ENCODE data around the gene CAMK2G. TPM values are rescaled to one million over a fixed set of nuclear protein-coding genes. Genes with fewer than 3 reads are reported as not detected.

Gene CAMK2G
- total and polyA plus RNA-seq, 7 donors: 15.8 to 60.3 (median 50.5) TPM

GRCh38 chr10:73780966-73781365, 93.4 kb downstream of the CAMK2G start:
- H3K27me3 ChIP-seq (ENCODE audit: insufficient read depth in 3 of 3, low read length in 2 of 3): no peaks in the 10 kb centered on the region
- peaks cover 40% of the 10 kb centered on the region for H3K4me1 ChIP-seq
- TF ChIP-seq CTCF (IDR thresholded peaks at IDR 0.05): no peak
- intact Hi-C loops (cut with DNase I): no loop called here
- DNase-seq (no peak), ATAC-seq (no peak)
- 13 to 14% (median 13%) methylated on average over 11 of the region's 11 CpGs for WGBS, 3 donors
- peak overlapping the region; percentile 92 for H3K27ac ChIP-seq
- no peaks in the 10 kb centered on the region for H3K9me3 ChIP-seq
- H3K4me3 ChIP-seq: peak overlapping the region; percentile 85
- peaks cover 6 to 45% of the 10 kb centered on the region in 2 donors for H3K36me3 ChIP-seq (ENCODE audit: insufficient read depth in 1 of 2, low read depth in 1 of 2)

GRCh38 chr10:73780301-73780700, 94.1 kb downstream of the CAMK2G start:
- H3K9me3 ChIP-seq: no peaks in the 10 kb centered on the region

GRCh38 chr10:73779539-73780197, 94.7 kb downstream of the CAMK2G start:
- ATAC-seq (no peak), DNase-seq (no peak)
- H3K9me3 ChIP-seq: no peaks in the 10 kb centered on the region
- WGBS, 3 donors: 70 to 84% (median 77%) methylated on average over 3 of the region's 3 CpGs
- H3K4me3 ChIP-seq: no peak overlapping the region
- H3K4me1 ChIP-seq: peaks cover 47% of the 10 kb centered on the region
- H3K27me3 ChIP-seq (ENCODE audit: insufficient read depth in 3 of 3, low read length in 2 of 3): no peaks in the 10 kb centered on the region
- H3K27ac ChIP-seq: no peak overlapping the region
- peaks cover 8 to 58% of the 10 kb centered on the region in 2 donors for H3K36me3 ChIP-seq (ENCODE audit: insufficient read depth in 1 of 2, low read depth in 1 of 2)
- no peak for TF ChIP-seq CTCF (IDR thresholded peaks at IDR 0.05)
- intact Hi-C loops (cut with DNase I): no loop called here

More at GRCh38 chr10:73780301-73780700, 94.1 kb downstream of the CAMK2G start:
- 59 to 70% (median 62%) methylated on average over 5 of the region's 5 CpGs for WGBS, 3 donors
- no peak for ATAC-seq
- Histone ChIP-seq H3K27me3 (ENCODE audit: insufficient read depth in 3 of 3, low read length in 2 of 3) (no peaks in the 10 kb centered on the region), H3K4me3 (peak overlapping the region; percentile 85), H3K4me1 (peaks cover 44% of the 10 kb centered on the region), H3K36me3 (ENCODE audit: insufficient read depth in 1 of 2, low read depth in 1 of 2) (peaks cover 8 to 52% of the 10 kb centered on the region in 2 donors), H3K27ac (peak overlapping the region; percentile 92)
- no peak for DNase-seq
- no peak for TF ChIP-seq CTCF (IDR thresholded peaks at IDR 0.05)
- intact Hi-C loops (cut with DNase I): no loop called here

- no peak for TF ChIP-seq CTCF (IDR thresholded peaks at IDR 0.05)
- H3K36me3 ChIP-seq (ENCODE audit: insufficient read depth in 1 of 2, low read depth in 1 of 2): peaks cover 8 to 65% of the 10 kb centered on the region in 2 donors
Observed at GRCh38 chr10:73779018-73779417, 95.3 kb downstream of the CAMK2G start.

GRCh38 chr10:73774637-73775036, 99.7 kb downstream of the CAMK2G start:
- no peak for TF ChIP-seq CTCF (IDR thresholded peaks at IDR 0.05)
- no peak for ATAC-seq
- Histone ChIP-seq H3K27me3 (ENCODE audit: insufficient read depth in 3 of 3, low read length in 2 of 3) (no peaks in the 10 kb centered on the region), H3K4me3 (peak overlapping the region; percentile 84), H3K36me3 (ENCODE audit: insufficient read depth in 1 of 2, low read depth in 1 of 2) (peaks cover 8 to 77% of the 10 kb centered on the region in 2 donors), H3K4me1 (peaks cover 33% of the 10 kb centered on the region), H3K27ac (no peak overlapping the region), H3K9me3 (no peaks in the 10 kb centered on the region)
- no peak for DNase-seq
- 26 to 36% (median 34%) methylated on average over 5 of the region's 5 CpGs for WGBS, 3 donors
- intact Hi-C loops (cut with DNase I): no loop called here

More at GRCh38 chr10:73779018-73779417, 95.3 kb downstream of the CAMK2G start:
- no peak overlapping the region for H3K4me3 ChIP-seq
- intact Hi-C loops (cut with DNase I): no loop called here
- WGBS, 3 donors: 86 to 88% (median 87%) methylated on average over 5 of the region's 5 CpGs
- H3K27me3 ChIP-seq (ENCODE audit: insufficient read depth in 3 of 3, low read length in 2 of 3): no peaks in the 10 kb centered on the region
- no peak overlapping the region for H3K27ac ChIP-seq
- no peaks in the 10 kb centered on the region for H3K9me3 ChIP-seq
- DNase-seq (no peak), ATAC-seq (no peak)
- H3K4me1 ChIP-seq: peaks cover 50% of the 10 kb centered on the region
